HEK293 (cell line): Measurements from ENCODE around the gene AURKA.

Source experiments
- MYNN ChIP-seq: fragments of 450-650 bp; formaldehyde crosslinking; IDR thresholded peaks from 2 replicates; pipeline ENCODE4 v1.5.1; 2016; ENCODE audit warnings: missing biosample characterization, missing genetic modification characterization, borderline replicate concordance
- ZNF239 ChIP-seq: fragments of 450-650 bp; formaldehyde crosslinking; IDR thresholded peaks from 2 replicates; pipeline ENCODE4 v1.5.1; 2016; ENCODE audit warnings: missing biosample characterization, missing genetic modification characterization

- TF ChIP-seq ZNF239 (tag by site-specific recombination) (no peak), MYNN (tag by site-specific recombination) (no peak)
Measured at GRCh38 chr20:56323656-56324055, 68.4 kb downstream of the AURKA start.
